A549 (cell line): Measurements from ENCODE around the gene MMP17. TPM values are rescaled to one million over a fixed set of nuclear protein-coding genes. Genes with fewer than 3 reads are reported as not detected.

Experiments
- ATAC-seq, 2 experiments: fragments of 200-7000 bp in 1 of 2; fragments of >200 bp in 1 of 2; cut with Nextera tagmentation in 1 of 2; cut with Tn5 transposase in 1 of 2; 3 replicates each; pipeline versions ENCODE4 v1.8.0 to v1.9.1; 2018 to 2020; ENCODE audit warnings: mild to moderate bottlenecking in 1 of 2, moderate library complexity in 1 of 2
- CTCF ChIA-PET: fragments of 300-600 bp; sonication (Branson Sonifier 250); formaldehyde crosslinking; extraction: SDS; loops from one replicate; lab custom pipeline; 2021; ENCODE audit warnings: antibody characterized with exemption, inconsistent platforms; lab: Yijun Ruan, JAX
- POLR2A ChIA-PET: fragments of 350-600 bp; formaldehyde crosslinking; extraction: SDS; loops from one replicate; lab custom pipeline; 2021; ENCODE audit warnings: antibody characterized with exemption, inconsistent platforms; lab: Yijun Ruan, JAX
- DNase-seq, 2 experiments: peaks; one replicate each; pipeline versions ENCODE4 v3.0.0 to v3.0.0-alpha.2; 2011 to 2016; ENCODE audit warnings: low read depth in 1 of 2, low spot score in 1 of 2
- FAIRE-seq: peaks from 2 replicates; lab custom pipeline; 2011; peaks lifted over from hg19 to GRCh38; lab: Jason Lieb, UNC
- H3K27ac ChIP-seq, 2 experiments: fragments of >200 bp; sonication (Bioruptor Twin); formaldehyde crosslinking; 3 replicates each; pipeline ENCODE4 v1.5.1; 2016 to 2017
- H3K4me1 ChIP-seq: fragments of >200 bp; sonication (Bioruptor Twin); formaldehyde crosslinking; 3 replicates; pipeline ENCODE4 v1.6.1; 2016
- H3K4me2 ChIP-seq: fragments of >200 bp; sonication (Bioruptor Twin); formaldehyde crosslinking; 3 replicates; pipeline ENCODE4 v1.6.1; 2016
- H3K4me3 ChIP-seq: fragments of >200 bp; sonication (Bioruptor Twin); formaldehyde crosslinking; 3 replicates; pipeline ENCODE4 v1.5.1; 2016
- H3K9me3 ChIP-seq: fragments of >200 bp; sonication (Bioruptor Twin); formaldehyde crosslinking; 3 replicates; pipeline ENCODE4 v1.6.1; 2016
- BHLHE40 ChIP-seq: IDR thresholded peaks from 2 replicates; pipeline ENCODE4 v1.6.1; 2012; ENCODE audit warnings: low read depth, low read length, inconsistent platforms
- EHF ChIP-seq: fragments of 250-450 bp; sonication (Bioruptor Pico); IDR thresholded peaks from 2 replicates; pipeline ENCODE4 v1.5.0; 2020; ENCODE audit warnings: mild to moderate bottlenecking
- FOSB ChIP-seq: fragments of 250-450 bp; sonication (Bioruptor Pico); IDR thresholded peaks from 2 replicates; pipeline ENCODE4 v1.5.0; 2020; ENCODE audit warnings: mild to moderate bottlenecking, moderate library complexity
- HDAC2 ChIP-seq: fragments of 200-600 bp; sonication (generic); IDR thresholded peaks from 2 replicates; pipeline ENCODE4 v1.6.1; 2016
- HEYL ChIP-seq: fragments of 250-450 bp; sonication (Bioruptor Pico); IDR thresholded peaks from 2 replicates; pipeline ENCODE4 v1.8.0; 2021; ENCODE audit warnings: mild to moderate bottlenecking, moderate library complexity
- HOXA7 ChIP-seq: fragments of 250-450 bp; sonication (Bioruptor Pico); IDR thresholded peaks from 2 replicates; pipeline ENCODE4 v1.5.0; 2020; ENCODE audit warnings: mild to moderate bottlenecking, moderate library complexity
- MAFK ChIP-seq: fragments of 450-650 bp; IDR thresholded peaks from 2 replicates; pipeline ENCODE4 v1.6.1; 2014; ENCODE audit not compliant: partially characterized antibody
- PHF8 ChIP-seq: fragments of 200-600 bp; sonication (generic); IDR thresholded peaks from 2 replicates; pipeline ENCODE4 v1.6.1; 2016; ENCODE audit warnings: low read depth, mild to moderate bottlenecking, antibody characterized with exemption, moderate library complexity, borderline replicate concordance
- POLR2A ChIP-seq: IDR thresholded peaks from 2 replicates; pipeline ENCODE4 v1.6.1; 2012; ENCODE audit warnings: mild to moderate bottlenecking, low read length
- POLR2AphosphoS2 ChIP-seq: conservative IDR thresholded peaks from 2 replicates; pipeline ENCODE4 v1.6.1; 2012; ENCODE audit warnings: low read length, improper control_type of control experiment, inconsistent platforms
- RCOR1 ChIP-seq: fragments of 150-350 bp; IDR thresholded peaks from 2 replicates; pipeline ENCODE4 v1.6.1; 2014; ENCODE audit warnings: antibody characterized with exemption, low read length, low read depth
- RFX5 ChIP-seq: fragments of 450-650 bp; IDR thresholded peaks from 2 replicates; pipeline ENCODE4 v1.7.1; 2014; ENCODE audit warnings: antibody characterized with exemption, mild to moderate bottlenecking, moderate library complexity
- TFCP2L1 ChIP-seq: fragments of 250-450 bp; sonication (Bioruptor Pico); IDR thresholded peaks from 2 replicates; pipeline ENCODE4 v1.5.0; 2021; ENCODE audit warnings: mild to moderate bottlenecking
- TP53 ChIP-seq: fragments of 250-450 bp; sonication (Bioruptor Pico); IDR thresholded peaks from 2 replicates; pipeline ENCODE4 v1.5.0; 2021; ENCODE audit warnings: mild to moderate bottlenecking, moderate library complexity
- ZFP36 ChIP-seq: fragments of 450-650 bp; IDR thresholded peaks from 2 replicates; pipeline ENCODE4 v1.6.1; 2014; ENCODE audit warnings: borderline replicate concordance; ENCODE audit not compliant: partially characterized antibody
- ZNF302 ChIP-seq: fragments of 250-450 bp; sonication (Bioruptor Pico); IDR thresholded peaks from 2 replicates; pipeline ENCODE4 v1.9.0; 2021; ENCODE audit warnings: inconsistent platforms, mild to moderate bottlenecking, moderate library complexity
- ZSCAN20 ChIP-seq: fragments of 250-450 bp; sonication (Bioruptor Pico); IDR thresholded peaks from 2 replicates; pipeline ENCODE4 v1.8.0; 2022; ENCODE audit warnings: mild to moderate bottlenecking, moderate library complexity
- WGBS: methylation state at CpG from one replicate; pipeline ENCODE4 v1.1.6; 2017; ENCODE audit errors: missing lambda C conversion rate; 5-methylcytosine and 5-hydroxymethylcytosine counted together
- polyA plus RNA-seq, 4 experiments: library from polyadenylated mRNA; depleted of rRNA in 3 of 4; stranded (reverse); fragments of >200 nt; fragmentation: RNase III in 1 of 4; extraction: RNeasy Plus Mini Kit Qiagen cat#74134 plus additional on column Dnase treatment in 1 of 4; gene quantifications; 2 replicates in 3 of 4; 3 replicates in 1 of 4; pipeline ENCODE4 v1.2.3, GENCODE V29; 2011 to 2017
- TF ChIP-seq, protein P1 (sequence below): fragments of 200-600 bp; sonication (generic); IDR thresholded peaks from 2 replicates; pipeline ENCODE4 v1.6.1; 2016; ENCODE audit warnings: antibody characterized with exemption, mild to moderate bottlenecking, moderate library complexity
- TF ChIP-seq, protein P2 (sequence below): fragments of >200 bp; sonication (Bioruptor Twin); formaldehyde crosslinking; IDR thresholded peaks from 3 replicates; pipeline ENCODE4 v1.6.1; 2016
- TF ChIP-seq, protein P3 (sequence below): fragments of 150-350 bp; IDR thresholded peaks from 2 replicates; pipeline ENCODE4 v1.6.1; 2014; ENCODE audit warnings: low read depth, mild to moderate bottlenecking, low read length
- TF ChIP-seq, protein P4 (sequence below): IDR thresholded peaks from 2 replicates; pipeline ENCODE4 v1.6.1; 2012; ENCODE audit warnings: low read depth, borderline replicate concordance

Gene MMP17
- polyA plus RNA-seq, 2 of the 4 experiments (the other 2 are of a cell fraction): 6.2 to 7.9 TPM

DNA sequence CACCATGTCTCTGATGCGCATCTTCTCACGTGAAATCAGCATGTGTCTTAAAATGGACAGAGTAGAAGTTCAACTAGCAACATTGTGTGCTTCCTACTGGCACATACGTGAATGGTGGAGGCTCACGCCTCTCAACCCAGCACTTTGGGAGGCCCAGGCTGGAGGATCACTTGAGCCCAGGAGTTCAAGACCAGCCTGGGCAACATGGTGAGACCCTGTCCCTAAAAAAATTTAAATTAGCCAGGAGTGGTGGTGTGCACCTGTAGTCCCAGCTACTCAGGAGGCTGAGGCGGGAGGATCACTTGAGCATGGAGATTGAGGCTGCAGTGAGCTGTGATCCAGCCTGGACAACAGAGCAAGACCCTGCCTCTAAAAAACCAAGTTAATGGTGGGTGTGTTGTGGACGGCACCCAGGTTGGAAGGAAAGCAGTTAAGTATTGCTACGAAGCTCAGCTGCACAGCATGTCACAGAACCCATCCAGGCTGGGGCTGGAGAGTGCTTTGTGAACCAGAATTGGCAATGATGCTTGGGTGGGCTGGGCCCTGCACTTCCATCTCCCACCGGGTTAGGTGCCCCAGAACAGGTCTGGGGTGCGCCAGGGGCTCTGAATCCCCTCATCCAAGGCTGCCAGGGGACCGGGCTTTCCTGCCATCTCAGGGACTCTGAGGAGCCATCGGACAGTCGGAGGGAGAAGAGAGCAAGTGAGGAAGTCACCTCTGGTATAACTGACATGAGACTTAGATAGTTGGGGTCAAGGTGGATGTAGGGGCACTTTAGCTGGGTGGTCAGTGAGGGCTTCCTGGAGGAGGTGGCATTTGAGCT is 33.3 kb downstream of the MMP17 start:
- Histone ChIP-seq H3K4me3 (no peak overlapping the region), H3K27ac (peak overlapping the region; percentile 96), H3K4me1 (peaks cover 64% of the 10 kb centered on the region), H3K9me3 (no peaks in the 10 kb centered on the region), H3K4me2 (peak overlapping the region; percentile 68)
- DNase-seq: no peak
- WGBS: 72% methylated on average over 12 of the region's 12 CpGs
- ChIA-PET POLR2A (no interaction called here), CTCF (interaction anchor here (1.0 to 5.1 kb wide), 4 partner anchors 8 to 88 kb away, joined by 3 to 43 read pairs (median 4); partner anchors contain the start of gene EP400)
- no peak for TF ChIP-seq TP53 (CRISPR knock-in tag)
- no peak for TF ChIP-seq TFCP2L1 (CRISPR knock-in tag)
- TF ChIP-seq, protein P1, sequence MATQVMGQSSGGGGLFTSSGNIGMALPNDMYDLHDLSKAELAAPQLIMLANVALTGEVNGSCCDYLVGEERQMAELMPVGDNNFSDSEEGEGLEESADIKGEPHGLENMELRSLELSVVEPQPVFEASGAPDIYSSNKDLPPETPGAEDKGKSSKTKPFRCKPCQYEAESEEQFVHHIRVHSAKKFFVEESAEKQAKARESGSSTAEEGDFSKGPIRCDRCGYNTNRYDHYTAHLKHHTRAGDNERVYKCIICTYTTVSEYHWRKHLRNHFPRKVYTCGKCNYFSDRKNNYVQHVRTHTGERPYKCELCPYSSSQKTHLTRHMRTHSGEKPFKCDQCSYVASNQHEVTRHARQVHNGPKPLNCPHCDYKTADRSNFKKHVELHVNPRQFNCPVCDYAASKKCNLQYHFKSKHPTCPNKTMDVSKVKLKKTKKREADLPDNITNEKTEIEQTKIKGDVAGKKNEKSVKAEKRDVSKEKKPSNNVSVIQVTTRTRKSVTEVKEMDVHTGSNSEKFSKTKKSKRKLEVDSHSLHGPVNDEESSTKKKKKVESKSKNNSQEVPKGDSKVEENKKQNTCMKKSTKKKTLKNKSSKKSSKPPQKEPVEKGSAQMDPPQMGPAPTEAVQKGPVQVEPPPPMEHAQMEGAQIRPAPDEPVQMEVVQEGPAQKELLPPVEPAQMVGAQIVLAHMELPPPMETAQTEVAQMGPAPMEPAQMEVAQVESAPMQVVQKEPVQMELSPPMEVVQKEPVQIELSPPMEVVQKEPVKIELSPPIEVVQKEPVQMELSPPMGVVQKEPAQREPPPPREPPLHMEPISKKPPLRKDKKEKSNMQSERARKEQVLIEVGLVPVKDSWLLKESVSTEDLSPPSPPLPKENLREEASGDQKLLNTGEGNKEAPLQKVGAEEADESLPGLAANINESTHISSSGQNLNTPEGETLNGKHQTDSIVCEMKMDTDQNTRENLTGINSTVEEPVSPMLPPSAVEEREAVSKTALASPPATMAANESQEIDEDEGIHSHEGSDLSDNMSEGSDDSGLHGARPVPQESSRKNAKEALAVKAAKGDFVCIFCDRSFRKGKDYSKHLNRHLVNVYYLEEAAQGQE: no peak
- TF ChIP-seq FOSB (CRISPR knock-in tag): no peak
- TF ChIP-seq MAFK: no peak
- TF ChIP-seq BHLHE40: peak; percentile 64
- TF ChIP-seq RFX5: peak; percentile 70; the same call in 1 of the 2 replicates
- no peak for TF ChIP-seq POLR2A
- TF ChIP-seq HDAC2: no peak; the same call in 1 of the 2 replicates
- peak; percentile 96 for TF ChIP-seq ZFP36
- TF ChIP-seq, protein P2, sequence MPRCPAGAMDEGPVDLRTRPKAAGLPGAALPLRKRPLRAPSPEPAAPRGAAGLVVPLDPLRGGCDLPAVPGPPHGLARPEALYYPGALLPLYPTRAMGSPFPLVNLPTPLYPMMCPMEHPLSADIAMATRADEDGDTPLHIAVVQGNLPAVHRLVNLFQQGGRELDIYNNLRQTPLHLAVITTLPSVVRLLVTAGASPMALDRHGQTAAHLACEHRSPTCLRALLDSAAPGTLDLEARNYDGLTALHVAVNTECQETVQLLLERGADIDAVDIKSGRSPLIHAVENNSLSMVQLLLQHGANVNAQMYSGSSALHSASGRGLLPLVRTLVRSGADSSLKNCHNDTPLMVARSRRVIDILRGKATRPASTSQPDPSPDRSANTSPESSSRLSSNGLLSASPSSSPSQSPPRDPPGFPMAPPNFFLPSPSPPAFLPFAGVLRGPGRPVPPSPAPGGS: no peak
- TF ChIP-seq, protein P3, sequence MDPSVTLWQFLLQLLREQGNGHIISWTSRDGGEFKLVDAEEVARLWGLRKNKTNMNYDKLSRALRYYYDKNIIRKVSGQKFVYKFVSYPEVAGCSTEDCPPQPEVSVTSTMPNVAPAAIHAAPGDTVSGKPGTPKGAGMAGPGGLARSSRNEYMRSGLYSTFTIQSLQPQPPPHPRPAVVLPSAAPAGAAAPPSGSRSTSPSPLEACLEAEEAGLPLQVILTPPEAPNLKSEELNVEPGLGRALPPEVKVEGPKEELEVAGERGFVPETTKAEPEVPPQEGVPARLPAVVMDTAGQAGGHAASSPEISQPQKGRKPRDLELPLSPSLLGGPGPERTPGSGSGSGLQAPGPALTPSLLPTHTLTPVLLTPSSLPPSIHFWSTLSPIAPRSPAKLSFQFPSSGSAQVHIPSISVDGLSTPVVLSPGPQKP: no peak
- peak; percentile 82; the same call in 1 of the 2 replicates for TF ChIP-seq ZNF302 (CRISPR knock-in tag)
- no peak; the same call in 1 of the 2 replicates for TF ChIP-seq HEYL (CRISPR knock-in tag)
- no peak for TF ChIP-seq HOXA7 (CRISPR knock-in tag)
- TF ChIP-seq EHF: 0 out of 2 replicates have a peak, but pooled peaks have one; percentile 15
- TF ChIP-seq POLR2AphosphoS2: no peak
- TF ChIP-seq ZSCAN20 (CRISPR knock-in tag): no peak
- TF ChIP-seq, protein P4, sequence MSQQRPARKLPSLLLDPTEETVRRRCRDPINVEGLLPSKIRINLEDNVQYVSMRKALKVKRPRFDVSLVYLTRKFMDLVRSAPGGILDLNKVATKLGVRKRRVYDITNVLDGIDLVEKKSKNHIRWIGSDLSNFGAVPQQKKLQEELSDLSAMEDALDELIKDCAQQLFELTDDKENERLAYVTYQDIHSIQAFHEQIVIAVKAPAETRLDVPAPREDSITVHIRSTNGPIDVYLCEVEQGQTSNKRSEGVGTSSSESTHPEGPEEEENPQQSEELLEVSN: no peak
- TF ChIP-seq RCOR1: no peak
- TF ChIP-seq PHF8: no peak
- no peak for FAIRE-seq
- no peak for ATAC-seq
